Loucy (cell line): ENCODE results near the gene CDH26.

Experiments used
- EZH2phosphoT487 ChIP-seq: fragments of 200-600 bp; IDR thresholded peaks from 2 replicates; pipeline ENCODE4 v1.6.1; 2018; ENCODE audit warnings: antibody characterized with exemption, mild to moderate bottlenecking, moderate library complexity, borderline replicate concordance
- TF ChIP-seq, protein P1 (sequence below): fragments of 200-600 bp; sonication (generic); conservative IDR thresholded peaks from 2 replicates; pipeline ENCODE4 v1.5.1; 2014; ENCODE audit warnings: mild to moderate bottlenecking, antibody characterized with exemption, low read length

DNA sequence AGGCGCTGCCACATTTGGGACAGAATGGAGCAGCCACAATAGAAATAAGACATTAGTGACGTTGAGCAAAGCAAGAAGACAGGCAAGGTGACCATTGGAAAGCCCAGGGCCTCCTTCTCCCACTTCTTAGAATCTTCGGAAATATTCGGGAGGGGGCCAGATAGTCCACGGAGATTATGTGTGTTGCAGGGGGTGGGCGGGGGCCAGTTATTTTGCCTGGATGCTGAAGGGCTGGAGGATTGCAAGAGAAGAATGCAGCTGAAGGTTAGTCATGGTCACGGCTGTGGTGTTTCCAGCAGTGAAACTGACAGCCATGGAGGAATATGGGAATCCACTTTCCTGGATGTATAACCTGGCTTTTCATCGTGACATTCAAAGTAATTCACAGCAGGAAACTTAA, 88.6 kb downstream of the CDH26 start:
- TF ChIP-seq, protein P1, sequence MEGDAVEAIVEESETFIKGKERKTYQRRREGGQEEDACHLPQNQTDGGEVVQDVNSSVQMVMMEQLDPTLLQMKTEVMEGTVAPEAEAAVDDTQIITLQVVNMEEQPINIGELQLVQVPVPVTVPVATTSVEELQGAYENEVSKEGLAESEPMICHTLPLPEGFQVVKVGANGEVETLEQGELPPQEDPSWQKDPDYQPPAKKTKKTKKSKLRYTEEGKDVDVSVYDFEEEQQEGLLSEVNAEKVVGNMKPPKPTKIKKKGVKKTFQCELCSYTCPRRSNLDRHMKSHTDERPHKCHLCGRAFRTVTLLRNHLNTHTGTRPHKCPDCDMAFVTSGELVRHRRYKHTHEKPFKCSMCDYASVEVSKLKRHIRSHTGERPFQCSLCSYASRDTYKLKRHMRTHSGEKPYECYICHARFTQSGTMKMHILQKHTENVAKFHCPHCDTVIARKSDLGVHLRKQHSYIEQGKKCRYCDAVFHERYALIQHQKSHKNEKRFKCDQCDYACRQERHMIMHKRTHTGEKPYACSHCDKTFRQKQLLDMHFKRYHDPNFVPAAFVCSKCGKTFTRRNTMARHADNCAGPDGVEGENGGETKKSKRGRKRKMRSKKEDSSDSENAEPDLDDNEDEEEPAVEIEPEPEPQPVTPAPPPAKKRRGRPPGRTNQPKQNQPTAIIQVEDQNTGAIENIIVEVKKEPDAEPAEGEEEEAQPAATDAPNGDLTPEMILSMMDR: no peak
- no peak for TF ChIP-seq EZH2phosphoT487
